Stimulated activated CD8-positive, alpha-beta memory T cell treated with anti-CD3 and anti-CD28 coated beads, Interleukin-7, amount 100 ng/mL, for 24 hours (primary cell): ENCODE results near the gene CSGALNACT2.
"Not testable (repeated sequence)": the region's sequence is repeated elsewhere in the genome, so short reads cannot be mapped to it uniquely, and the experiment has no call there.

Experiments used
- DNase-seq: peaks from one replicate; pipeline ENCODE4 v3.0.0-alpha.2; 2020; ENCODE audit warnings: low read depth

The CSGALNACT2 gene, protein sequence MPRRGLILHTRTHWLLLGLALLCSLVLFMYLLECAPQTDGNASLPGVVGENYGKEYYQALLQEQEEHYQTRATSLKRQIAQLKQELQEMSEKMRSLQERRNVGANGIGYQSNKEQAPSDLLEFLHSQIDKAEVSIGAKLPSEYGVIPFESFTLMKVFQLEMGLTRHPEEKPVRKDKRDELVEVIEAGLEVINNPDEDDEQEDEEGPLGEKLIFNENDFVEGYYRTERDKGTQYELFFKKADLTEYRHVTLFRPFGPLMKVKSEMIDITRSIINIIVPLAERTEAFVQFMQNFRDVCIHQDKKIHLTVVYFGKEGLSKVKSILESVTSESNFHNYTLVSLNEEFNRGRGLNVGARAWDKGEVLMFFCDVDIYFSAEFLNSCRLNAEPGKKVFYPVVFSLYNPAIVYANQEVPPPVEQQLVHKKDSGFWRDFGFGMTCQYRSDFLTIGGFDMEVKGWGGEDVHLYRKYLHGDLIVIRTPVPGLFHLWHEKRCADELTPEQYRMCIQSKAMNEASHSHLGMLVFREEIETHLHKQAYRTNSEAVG

DNA sequence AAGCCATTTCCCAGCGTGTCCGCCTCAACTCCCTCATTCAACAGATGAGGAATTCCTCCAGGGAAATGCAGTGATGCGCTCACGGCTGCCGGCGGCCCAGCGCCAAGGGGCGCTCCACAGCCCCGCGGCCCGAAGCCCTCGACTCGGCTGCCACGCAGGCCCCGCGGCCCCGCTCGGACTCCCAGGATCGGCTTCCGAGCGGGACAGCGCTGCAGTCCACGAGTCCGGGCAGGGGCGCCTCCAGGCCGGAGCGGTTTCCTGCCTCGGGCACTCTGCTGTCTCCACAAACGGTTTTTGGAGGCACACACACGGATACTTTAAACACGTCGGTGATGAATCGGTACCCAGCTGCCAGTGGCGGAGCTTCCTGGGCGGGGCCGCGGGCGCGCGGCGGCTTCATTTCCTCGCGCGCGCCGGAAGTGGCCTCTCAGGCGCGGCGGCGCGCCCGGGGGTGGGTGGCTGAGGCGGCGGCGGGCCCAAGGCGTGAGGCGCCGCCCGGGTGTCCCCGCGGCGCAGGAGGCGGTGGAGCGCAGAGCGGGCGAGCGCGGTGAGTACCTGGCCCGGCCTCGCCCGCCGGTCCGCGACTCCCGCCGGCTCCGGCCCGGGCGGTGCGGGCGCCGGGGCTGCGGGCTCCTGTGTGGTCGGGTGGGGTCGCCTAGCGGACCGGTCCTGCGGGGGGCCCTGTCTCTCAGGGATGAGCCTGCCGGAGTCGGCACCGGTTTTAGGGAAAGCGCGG is at the start of gene CSGALNACT2:
Gene CSGALNACT2, plus strand, starts transcription at position 425 of the 736 bp plus-strand sequence. CDS start 16,705 bp downstream, outside the sequence.
- peak; percentile 80 for DNase-seq

DNA sequence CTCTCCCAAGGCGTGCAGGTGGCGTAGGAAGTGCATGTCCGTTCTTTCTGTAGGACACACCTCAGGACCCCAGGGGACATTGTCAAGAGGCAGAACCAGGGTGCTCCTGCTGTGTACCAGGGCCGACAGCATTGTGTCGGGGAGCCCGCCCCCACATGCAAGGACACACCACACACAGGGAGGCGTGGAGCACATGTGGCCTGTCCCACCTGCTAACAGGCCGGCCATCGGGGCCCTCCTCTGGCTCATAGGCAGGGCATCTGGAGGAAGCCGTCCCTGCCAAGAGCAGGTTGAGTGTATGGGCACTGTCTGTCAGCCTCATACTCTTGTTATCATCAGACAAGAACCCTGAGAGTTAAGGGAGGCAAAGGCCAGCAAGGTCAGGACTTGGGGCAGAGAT is 48.7 kb upstream of the CSGALNACT2 start:
- no peak for DNase-seq

DNA sequence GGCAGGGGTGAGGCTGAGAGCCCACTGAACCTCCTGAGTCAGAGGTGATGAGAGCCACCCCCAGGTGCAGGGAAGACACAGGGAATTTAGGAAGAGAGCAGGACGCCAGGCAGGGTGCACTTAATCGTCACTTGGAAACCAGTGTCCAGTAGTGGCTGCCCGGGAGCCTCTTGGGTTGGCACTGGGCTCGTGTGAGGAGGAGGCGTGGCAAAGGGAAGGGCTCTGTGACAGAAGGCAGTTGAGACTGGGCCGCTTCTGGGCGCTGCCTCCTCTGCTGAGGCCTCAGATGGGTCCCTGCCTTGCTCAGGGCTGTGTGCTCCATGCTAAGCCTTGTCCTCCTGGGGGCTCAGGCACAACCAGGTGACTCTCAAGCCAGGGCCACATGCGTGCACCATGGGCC is 48.1 kb upstream of the CSGALNACT2 start:
- DNase-seq, result no peak

DNA sequence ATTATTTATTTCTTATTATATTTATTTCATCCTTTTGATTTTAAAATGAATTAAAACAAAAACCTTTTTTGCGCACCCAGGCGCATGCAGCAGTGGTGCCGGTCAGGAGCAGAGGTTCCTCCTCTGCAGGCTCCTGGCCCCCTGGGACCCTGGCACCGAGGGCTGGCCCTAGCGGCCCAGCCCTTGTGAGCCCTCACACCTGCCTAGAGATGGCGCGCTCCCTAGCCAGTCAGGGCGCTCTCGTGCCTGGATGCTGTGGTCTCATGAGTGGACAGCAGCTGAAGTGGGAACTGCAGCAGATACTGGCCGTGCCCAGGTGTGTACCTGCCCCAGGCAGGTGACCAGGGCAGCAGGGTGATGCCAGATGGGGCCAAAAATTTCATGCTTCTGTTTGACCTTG is 47.6 kb upstream of the CSGALNACT2 start:
- no peak for DNase-seq

DNA sequence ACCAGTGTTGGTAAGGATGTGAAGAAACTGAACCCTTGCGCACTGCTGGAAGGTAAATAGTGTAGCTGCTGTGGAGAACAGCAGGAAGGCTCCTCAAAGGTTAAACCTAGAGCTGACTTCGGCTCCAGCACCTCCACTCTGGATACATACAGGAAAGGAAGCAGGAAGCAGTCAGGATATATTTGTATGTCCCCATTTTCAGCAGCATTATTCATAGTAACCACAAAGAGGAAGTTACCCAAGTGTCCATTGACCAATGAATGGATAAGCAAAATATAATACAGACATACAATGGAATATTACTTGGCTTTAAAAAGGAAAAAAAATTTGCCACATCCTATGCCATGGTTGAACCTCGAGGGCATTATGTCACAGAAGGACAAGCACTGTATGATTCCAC is 46.4 kb upstream of the CSGALNACT2 start:
- no peak for DNase-seq

DNA sequence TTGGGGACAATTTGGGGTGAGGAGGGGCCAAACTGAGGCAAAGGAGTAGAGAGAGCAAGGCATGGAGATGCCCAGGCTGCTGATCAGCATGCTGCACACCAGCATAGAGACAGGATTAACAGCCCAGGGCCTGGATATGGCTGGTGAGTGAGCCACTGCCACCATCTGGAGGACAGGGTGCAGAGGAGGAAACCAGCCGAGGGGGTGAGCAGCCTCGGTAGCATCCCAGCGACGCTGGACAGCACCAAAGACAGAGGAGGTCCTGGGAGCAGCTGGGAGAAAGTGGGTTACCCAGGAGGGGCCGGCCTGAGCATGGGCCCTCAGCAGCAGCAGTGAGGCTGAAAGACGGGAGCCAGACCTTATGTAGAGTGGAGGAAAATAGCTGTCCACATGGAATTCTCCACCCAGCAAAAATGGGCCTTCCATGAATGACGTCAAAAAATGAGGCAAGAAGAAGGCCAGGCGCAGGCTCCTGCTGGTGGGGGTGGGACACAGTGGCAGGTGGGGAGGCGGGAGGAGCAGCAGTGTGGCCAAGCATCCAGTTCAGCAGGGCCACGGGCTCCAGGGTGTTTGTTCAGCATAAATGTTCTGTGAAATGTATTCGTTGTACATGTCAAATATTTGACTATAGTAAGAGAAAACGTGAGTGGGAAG is 44.7 kb upstream of the CSGALNACT2 start:
- no peak for DNase-seq

DNA sequence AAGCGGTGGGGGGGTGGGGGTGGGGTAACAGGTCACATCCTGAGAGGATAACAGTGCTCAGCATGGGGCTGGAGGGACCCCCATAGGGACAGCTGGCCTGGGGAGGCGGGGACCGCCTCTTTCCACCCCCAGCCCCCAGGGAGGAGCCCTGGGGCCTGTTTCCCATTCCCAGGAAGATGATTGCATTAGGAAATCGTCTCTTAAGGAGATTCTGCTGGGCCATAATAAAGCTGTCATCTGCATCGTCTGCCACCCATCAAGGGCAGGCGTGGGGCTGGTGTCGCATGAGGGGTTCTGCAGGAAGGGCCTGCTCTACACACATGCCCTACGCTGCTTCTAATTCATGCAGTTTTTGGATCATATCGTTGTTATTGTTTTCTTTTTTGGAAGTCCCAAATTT is 44.2 kb upstream of the CSGALNACT2 start:
- DNase-seq, result no peak

DNA sequence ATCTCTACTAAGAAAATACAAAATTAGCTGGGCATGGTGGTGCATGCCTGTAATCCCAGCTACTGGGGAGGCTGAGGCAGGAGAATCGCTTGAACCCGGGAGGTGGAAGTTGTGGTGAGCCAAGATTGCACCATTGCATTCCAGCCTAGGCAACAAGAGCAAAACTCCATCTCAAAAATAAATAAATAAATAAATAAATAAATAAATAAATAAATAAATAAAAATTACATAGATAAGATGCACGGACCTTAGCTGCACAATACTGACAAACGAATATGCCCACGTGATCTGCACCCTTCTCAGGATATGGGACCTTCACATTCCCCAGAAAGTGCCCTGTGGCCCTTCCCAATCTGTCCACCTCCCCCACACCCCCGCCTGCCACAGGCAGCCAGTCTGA is 38.9 kb upstream of the CSGALNACT2 start:
- not testable (repeated sequence) for DNase-seq

DNA sequence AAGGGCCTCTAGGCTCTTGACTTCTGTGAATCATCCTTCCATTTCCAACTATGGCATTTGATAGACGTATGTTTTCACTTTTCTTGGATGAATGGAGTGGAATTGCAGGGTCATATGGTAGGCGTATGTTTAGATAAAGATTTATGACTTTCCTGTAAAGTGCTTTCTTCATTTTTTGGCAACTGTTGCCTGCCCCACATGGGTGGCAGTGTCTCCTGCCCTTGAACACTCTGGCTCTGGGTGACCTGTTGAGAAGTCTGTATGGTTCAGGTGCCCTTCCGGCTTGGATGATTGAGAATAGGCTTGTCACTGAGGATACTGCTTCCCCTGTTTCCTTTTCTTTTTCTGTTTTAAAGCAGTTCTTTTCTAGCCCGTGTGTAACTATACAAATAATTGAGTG is 38.3 kb upstream of the CSGALNACT2 start:
- DNase-seq, result no peak

DNA sequence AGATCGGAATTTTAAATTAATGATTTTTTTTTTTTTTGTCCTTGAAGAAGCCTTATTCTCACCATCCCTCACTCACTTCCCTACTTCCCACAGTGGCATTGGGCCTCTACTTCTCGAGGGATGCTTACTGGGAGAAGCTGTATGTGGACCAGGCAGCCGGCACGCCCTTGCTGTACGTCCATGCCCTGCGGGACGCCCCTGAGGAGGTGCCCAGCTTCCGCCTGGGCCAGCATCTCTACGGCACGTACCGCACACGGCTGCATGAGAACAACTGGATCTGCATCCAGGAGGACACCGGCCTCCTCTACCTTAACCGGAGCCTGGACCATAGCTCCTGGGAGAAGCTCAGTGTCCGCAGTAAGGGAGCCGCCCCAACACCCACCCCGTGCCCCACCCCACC is 37.9 kb upstream of the CSGALNACT2 start:
- no peak for DNase-seq

DNA sequence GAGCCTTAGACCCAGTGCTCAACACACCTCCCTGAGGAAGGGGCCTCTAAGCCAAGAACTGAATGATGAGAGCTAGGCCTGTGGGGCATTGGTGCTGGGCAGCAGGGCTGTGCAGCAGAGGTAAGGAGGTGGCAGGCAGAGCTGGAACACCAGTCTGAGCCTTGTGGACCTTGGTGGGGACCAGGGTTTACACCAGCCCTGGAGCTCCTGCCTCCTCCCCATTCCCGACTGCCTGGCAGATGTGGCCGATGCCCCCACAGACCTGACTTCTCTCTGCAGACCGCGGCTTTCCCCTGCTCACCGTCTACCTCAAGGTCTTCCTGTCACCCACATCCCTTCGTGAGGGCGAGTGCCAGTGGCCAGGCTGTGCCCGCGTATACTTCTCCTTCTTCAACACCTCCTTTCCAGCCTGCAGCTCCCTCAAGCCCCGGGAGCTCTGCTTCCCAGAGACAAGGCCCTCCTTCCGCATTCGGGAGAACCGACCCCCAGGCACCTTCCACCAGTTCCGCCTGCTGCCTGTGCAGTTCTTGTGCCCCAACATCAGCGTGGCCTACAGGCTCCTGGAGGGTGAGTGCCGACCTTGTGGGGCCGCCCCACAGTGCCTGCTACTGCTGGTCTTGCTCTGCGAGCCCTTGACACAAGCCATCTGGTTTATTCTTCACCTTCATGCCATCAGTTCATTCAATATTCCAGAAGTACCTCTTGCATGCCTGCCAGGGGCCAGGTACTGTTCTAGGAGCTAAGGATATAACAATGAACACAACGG is 36.0 kb upstream of the CSGALNACT2 start:
- DNase-seq, result no peak

DNA sequence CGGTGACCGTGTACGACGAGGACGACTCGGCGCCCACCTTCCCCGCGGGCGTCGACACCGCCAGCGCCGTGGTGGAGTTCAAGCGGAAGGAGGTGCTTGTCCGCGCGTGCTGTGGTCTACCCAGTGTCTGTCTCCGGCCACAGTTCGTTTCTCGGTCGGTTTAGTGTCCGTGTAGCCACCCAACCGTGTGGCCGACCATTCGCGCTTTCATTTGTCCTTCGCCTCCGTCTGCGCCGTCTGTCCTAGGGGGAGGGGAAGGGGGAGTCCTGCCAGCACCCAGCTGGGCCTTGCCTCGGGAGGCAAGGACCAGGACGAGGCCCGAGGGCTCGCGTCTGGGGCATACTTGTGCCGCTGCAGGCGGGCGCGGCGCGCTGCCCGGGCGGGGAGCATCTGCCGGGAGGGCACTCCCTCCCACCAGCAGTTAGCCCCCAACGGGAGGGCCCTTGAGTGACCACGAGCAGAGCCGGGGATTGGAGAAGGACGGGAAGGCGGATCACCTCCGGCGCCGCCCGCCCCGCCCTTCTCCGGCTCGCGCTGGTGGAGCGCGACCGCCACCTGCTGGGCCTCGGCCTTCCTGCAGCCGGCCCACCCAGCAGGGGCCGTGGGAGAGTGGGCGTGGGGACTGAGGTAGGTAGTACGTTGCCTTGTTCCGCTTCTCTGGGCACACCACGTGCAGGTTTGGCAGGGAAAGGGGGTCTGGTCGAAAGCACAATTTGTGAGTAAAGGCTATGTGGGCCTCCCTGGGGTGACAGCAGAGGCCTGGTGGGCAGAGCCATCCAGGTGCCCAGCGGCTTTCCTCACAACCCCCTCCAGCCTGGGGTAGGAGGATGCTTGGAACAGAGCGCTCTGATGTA is 32.9 kb upstream of the CSGALNACT2 start:
- DNase-seq, result peak; percentile 52

DNA sequence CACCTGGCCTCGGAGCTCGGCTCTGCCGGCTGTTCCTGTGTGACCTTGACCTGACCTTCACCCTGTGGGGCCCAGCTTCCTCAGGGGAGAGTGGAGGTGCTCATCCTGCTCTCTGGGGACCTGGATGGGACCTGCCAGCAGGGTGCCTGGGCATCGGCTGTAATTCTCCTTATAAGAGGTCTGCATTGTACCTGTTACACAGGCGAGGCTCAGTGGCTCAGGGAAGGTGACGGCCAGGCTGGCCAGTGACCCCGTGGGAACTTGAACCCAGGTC is 32.4 kb upstream of the CSGALNACT2 start:
- DNase-seq, result no peak

DNA sequence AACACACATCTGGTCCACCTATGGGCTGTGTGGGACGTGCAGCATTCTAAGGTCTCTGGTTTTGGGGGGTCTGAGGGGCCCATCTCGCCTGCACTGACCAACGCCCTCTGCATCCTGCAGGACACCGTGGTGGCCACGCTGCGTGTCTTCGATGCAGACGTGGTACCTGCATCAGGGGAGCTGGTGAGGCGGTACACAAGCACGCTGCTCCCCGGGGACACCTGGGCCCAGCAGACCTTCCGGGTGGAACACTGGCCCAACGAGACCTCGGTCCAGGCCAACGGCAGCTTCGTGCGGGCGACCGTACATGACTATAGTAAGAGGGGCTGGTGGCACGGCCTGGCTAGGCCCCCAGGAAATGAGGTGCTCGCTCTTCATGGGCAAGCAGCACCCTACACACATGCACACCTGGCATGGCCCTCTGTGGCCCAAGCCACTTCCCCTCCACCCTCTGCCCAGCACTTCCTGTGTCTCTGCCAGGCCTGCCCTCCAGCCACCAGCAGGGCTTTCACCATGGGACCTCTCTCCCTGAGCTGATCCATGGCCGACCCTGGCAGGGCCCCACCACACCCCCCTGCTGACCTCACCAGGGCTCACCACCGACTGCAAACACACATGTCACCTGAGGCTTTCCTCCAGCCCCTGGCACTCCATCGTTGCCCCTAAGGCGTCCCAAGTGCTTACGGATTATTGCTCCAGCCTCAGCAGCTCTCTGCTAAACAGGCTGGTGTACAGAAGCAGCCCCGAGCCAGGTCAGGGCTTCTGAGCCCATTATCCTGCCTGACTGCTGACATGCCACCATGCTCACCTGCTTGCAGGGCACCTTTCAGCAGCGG is 31.8 kb upstream of the CSGALNACT2 start:
- DNase-seq, result no peak

DNA sequence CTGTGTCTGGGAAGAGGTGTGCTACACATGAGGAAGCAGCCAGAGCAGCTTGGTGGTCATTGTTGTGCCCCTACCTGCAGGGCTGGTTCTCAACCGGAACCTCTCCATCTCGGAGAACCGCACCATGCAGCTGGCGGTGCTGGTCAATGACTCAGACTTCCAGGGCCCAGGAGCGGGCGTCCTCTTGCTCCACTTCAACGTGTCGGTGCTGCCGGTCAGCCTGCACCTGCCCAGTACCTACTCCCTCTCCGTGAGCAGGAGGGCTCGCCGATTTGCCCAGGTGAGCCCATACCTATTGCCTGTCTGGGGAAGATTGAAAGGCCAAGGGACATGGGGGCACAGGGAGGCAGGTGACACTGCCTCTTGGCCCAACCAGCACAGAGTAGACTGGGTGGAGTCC is 29.3 kb upstream of the CSGALNACT2 start:
- no peak for DNase-seq

DNA sequence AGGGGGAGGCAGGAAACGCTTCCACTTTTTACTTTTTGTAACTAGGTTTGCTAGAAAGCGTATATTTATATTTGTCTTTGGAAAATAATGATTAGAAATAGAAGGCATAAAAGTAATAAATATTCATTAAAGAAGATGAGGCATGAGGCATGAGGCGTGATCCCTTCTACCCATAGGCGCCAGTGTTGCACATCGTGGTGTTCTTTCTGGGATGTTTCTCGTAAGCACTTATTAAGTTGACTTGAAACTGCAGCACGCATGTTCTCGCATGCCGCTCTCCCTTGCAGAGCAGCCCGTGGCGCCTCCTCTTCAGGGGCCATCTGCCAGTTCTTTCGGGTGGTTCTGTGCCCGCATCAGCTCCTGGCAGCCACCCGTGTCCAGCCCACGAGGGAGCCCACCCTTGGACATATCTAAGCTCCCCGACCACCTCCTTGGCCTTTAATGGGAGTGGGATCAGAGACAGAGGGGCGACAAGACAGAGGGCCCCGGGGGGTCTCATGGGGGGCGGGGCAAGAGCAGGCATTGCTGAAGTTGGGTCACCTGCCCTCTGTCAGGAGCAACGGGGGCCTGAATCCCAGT is 28.5 kb upstream of the CSGALNACT2 start:
- no peak for DNase-seq

DNA sequence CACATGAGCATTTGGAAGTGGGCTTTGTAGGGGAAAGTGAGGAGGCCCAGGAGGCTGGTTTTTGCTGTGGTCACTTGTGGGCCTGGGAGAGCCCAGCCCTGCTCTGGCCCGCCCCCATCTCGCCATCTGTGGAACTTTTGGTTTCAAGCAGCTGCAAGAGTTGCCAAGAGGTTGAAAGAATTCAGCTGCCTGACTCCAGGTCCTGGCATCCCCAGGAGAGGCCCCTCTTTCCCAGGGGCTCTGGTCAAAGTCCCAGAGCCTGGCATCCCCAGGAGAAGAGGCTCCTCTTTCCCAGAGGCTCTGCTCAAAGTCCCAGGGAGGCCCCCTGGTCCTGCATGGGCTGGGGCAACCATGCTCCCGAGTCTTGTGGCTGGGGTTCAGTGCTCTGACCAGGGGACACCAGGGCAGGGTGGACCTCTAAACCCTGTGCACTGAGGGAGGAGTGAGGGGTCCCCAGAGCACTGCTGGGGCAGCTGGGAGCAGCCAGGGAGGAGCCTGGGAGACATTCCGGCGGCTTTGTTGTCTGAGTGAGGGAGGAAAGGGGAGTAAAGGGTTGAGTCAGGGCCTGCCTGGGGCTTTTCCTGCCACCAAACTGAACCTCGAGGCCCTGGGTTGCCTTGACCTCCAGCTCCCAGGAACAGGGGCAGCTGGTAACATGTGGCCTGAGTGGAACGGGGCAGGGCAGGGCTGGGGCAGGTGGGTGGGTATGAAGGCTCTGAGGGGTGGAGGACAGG is 27.7 kb upstream of the CSGALNACT2 start:
- no peak for DNase-seq

DNA sequence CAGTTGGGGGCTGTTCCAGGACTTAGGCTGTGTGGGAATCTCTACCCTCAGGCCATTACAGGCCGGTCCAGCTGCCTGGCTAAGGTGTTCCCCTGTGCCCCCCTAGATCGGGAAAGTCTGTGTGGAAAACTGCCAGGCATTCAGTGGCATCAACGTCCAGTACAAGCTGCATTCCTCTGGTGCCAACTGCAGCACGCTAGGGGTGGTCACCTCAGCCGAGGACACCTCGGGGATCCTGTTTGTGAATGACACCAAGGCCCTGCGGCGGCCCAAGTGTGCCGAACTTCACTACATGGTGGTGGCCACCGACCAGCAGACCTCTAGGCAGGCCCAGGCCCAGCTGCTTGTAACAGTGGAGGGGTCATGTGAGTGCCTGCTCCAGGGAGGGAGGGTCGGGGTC is 27.1 kb upstream of the CSGALNACT2 start:
- DNase-seq, result no peak

DNA sequence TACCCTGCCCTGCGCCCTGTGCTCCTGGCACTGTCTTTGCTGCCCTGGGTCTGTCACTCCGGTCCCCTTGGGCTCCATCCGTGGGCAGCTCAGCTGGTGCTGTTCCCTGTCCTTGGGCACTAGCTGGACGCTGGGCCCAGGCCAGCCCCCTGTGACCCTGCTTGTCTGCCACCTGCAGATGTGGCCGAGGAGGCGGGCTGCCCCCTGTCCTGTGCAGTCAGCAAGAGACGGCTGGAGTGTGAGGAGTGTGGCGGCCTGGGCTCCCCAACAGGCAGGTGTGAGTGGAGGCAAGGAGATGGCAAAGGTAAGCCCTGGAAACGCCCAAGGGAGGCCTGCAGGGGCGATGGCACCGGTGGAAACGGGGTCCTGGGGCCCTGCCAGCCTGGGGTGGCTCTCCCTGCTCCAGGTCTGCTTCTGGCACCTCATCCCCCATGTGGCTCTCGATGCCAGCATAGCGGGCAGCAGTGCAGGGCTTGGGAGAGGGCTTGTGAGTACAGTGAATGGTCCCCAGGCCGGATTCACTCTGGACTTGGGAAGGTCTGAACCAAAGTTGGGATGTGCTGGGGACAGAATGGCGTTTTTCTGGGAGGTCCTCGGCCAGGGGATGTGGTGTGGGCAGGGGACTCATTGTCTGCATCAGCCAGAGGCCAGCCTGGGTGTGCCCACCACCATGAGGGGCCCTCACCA is 26.2 kb upstream of the CSGALNACT2 start:
- DNase-seq, result no peak
